HUES48 (cell line): ENCODE measurements around the gene ADGRG3.

Experiments used
- H3K27ac ChIP-seq: one replicate; pipeline ENCODE4 v1.7.0; 2013; ENCODE audit warnings: low read depth, low read length, inconsistent platforms
- H3K27me3 ChIP-seq: 2 replicates; pipeline ENCODE4 v1.6.1; 2013; ENCODE audit warnings: mild to moderate bottlenecking, low read length; ENCODE audit not compliant: control insufficient read depth, insufficient read depth
- H3K36me3 ChIP-seq: 2 replicates; pipeline ENCODE4 v1.6.1; 2013; ENCODE audit warnings: low read length; ENCODE audit not compliant: control insufficient read depth, insufficient read depth
- H3K4me1 ChIP-seq: 2 replicates; pipeline ENCODE4 v1.6.1; 2013; ENCODE audit warnings: mild to moderate bottlenecking, low read length; ENCODE audit not compliant: control insufficient read depth, insufficient read depth
- H3K4me3 ChIP-seq: 2 replicates; pipeline ENCODE4 v1.5.1; 2013; ENCODE audit warnings: mild to moderate bottlenecking, low read depth, low read length
- H3K9ac ChIP-seq: 2 replicates; pipeline ENCODE4 v1.6.1; 2013; ENCODE audit warnings: mild to moderate bottlenecking, low read depth, low read length, moderate library complexity
- H3K9me3 ChIP-seq: 2 replicates; pipeline ENCODE4 v1.6.1; 2013; ENCODE audit warnings: low read length; ENCODE audit not compliant: control insufficient read depth, insufficient read depth

Gene ADGRG3

GRCh38 chr16:57634171-57634570, 33.9 kb upstream of the ADGRG3 start:
- no peaks in the 10 kb centered on the region for H3K9me3 ChIP-seq
- no peaks in the 10 kb centered on the region for H3K36me3 ChIP-seq
- H3K4me3 ChIP-seq, result no peak overlapping the region
- no peaks in the 10 kb centered on the region for H3K4me1 ChIP-seq
- H3K27ac ChIP-seq, result no peak overlapping the region
- H3K27me3 ChIP-seq, result no peaks in the 10 kb centered on the region
- no peak overlapping the region for H3K9ac ChIP-seq

GRCh38 chr16:57635266-57636097, 32.6 kb upstream of the ADGRG3 start:
- H3K27me3 ChIP-seq, result no peaks in the 10 kb centered on the region
- H3K9me3 ChIP-seq, result no peaks in the 10 kb centered on the region
- H3K4me1 ChIP-seq, result peaks cover 3% of the 10 kb centered on the region
- no peak overlapping the region for H3K4me3 ChIP-seq
- no peak overlapping the region for H3K9ac ChIP-seq
- no peaks in the 10 kb centered on the region for H3K36me3 ChIP-seq
- no peak overlapping the region for H3K27ac ChIP-seq

GRCh38 chr16:57636184-57636583, 31.9 kb upstream of the ADGRG3 start:
- no peak overlapping the region for H3K4me3 ChIP-seq
- no peaks in the 10 kb centered on the region for H3K9me3 ChIP-seq
- H3K27me3 ChIP-seq, result no peaks in the 10 kb centered on the region
- H3K27ac ChIP-seq, result no peak overlapping the region
- H3K36me3 ChIP-seq, result no peaks in the 10 kb centered on the region
- H3K4me1 ChIP-seq, result peaks cover 3% of the 10 kb centered on the region
- H3K9ac ChIP-seq, result no peak overlapping the region

- Histone ChIP-seq H3K36me3 (no peaks in the 10 kb centered on the region), H3K27ac (no peak overlapping the region), H3K9ac (no peak overlapping the region), H3K4me3 (no peak overlapping the region), H3K4me1 (peaks cover 3% of the 10 kb centered on the region), H3K27me3 (no peaks in the 10 kb centered on the region), H3K9me3 (no peaks in the 10 kb centered on the region)
These were observed 31.1 kb upstream of the ADGRG3 start for GRCh38 chr16:57637020-57637419.

GRCh38 chr16:57637424-57637823, 30.7 kb upstream of the ADGRG3 start:
- Histone ChIP-seq H3K9me3 (no peaks in the 10 kb centered on the region), H3K4me3 (no peak overlapping the region), H3K27me3 (no peaks in the 10 kb centered on the region), H3K9ac (no peak overlapping the region), H3K27ac (no peak overlapping the region), H3K36me3 (no peaks in the 10 kb centered on the region), H3K4me1 (peaks cover 3% of the 10 kb centered on the region)

GRCh38 chr16:57637965-57638364, 30.1 kb upstream of the ADGRG3 start:
- Histone ChIP-seq H3K4me1 (peaks cover 3% of the 10 kb centered on the region), H3K36me3 (no peaks in the 10 kb centered on the region)

GRCh38 chr16:57638381-57638780, 29.7 kb upstream of the ADGRG3 start:
- H3K4me1 ChIP-seq, result peaks cover 3% of the 10 kb centered on the region
- H3K9me3 ChIP-seq, result no peaks in the 10 kb centered on the region
- H3K27ac ChIP-seq, result no peak overlapping the region

More at GRCh38 chr16:57637965-57638364, 30.1 kb upstream of the ADGRG3 start:
- no peak overlapping the region for H3K27ac ChIP-seq
- no peak overlapping the region for H3K9ac ChIP-seq
- no peaks in the 10 kb centered on the region for H3K27me3 ChIP-seq
- H3K4me3 ChIP-seq, result no peak overlapping the region
- no peaks in the 10 kb centered on the region for H3K9me3 ChIP-seq

GRCh38 chr16:57639172-57639887, 28.8 kb upstream of the ADGRG3 start:
- Histone ChIP-seq H3K9me3 (no peaks in the 10 kb centered on the region), H3K27me3 (no peaks in the 10 kb centered on the region), H3K9ac (no peak overlapping the region), H3K4me3 (peak overlapping the region; percentile 19; the same call in 1 of the 2 replicates), H3K36me3 (no peaks in the 10 kb centered on the region), H3K27ac (no peak overlapping the region), H3K4me1 (peaks cover 3% of the 10 kb centered on the region)

More at GRCh38 chr16:57638381-57638780, 29.7 kb upstream of the ADGRG3 start:
- Histone ChIP-seq H3K9ac (no peak overlapping the region), H3K36me3 (no peaks in the 10 kb centered on the region), H3K4me3 (no peak overlapping the region), H3K27me3 (no peaks in the 10 kb centered on the region)

GRCh38 chr16:57640185-57640584, 27.9 kb upstream of the ADGRG3 start:
- H3K27ac ChIP-seq, result no peak overlapping the region
- no peak overlapping the region for H3K4me3 ChIP-seq
- peaks cover 3% of the 10 kb centered on the region for H3K4me1 ChIP-seq
- no peaks in the 10 kb centered on the region for H3K36me3 ChIP-seq
- no peaks in the 10 kb centered on the region for H3K9me3 ChIP-seq
- H3K9ac ChIP-seq, result no peak overlapping the region
- no peaks in the 10 kb centered on the region for H3K27me3 ChIP-seq

GRCh38 chr16:57640612-57641011, 27.5 kb upstream of the ADGRG3 start:
- no peak overlapping the region for H3K4me3 ChIP-seq
- no peak overlapping the region for H3K9ac ChIP-seq
- H3K4me1 ChIP-seq, result peaks cover 3% of the 10 kb centered on the region
- no peak overlapping the region for H3K27ac ChIP-seq
- no peaks in the 10 kb centered on the region for H3K36me3 ChIP-seq
- H3K9me3 ChIP-seq, result no peaks in the 10 kb centered on the region
- H3K27me3 ChIP-seq, result no peaks in the 10 kb centered on the region
